GM12872 (cell line): ENCODE data around the gene GORASP1.

ENCODE experiments used
- CTCF ChIP-seq: IDR thresholded peaks from 3 replicates; pipeline ENCODE4 v1.5.1; 2011; ENCODE audit warnings: low read depth, mild to moderate bottlenecking, low read length, moderate library complexity; ENCODE audit not compliant: insufficient read depth

Gene GORASP1

DNA sequence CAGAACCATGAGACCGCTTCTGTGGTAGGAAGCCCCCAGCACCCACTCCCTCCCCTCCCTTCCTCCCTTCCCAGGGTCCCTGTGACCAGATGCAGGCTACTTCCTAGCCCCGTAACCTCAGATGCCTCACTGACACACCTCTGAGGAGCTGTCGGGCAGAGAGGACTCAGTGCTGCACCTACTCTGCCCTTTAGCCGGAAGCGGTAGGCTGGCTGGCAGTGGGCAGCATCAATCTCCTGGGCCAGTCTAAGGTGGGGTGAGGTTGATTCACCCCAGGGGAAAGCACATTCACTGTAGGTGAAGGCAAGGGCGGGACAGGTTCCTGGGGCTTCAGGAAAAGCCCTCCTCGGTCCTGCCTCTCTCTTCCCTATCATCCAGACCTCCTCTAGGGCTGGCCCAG, 26.9 kb upstream of the GORASP1 start:
- TF ChIP-seq CTCF: no peak

- TF ChIP-seq CTCF: no peak
Observed at GRCh38 chr3:39133822-39134221, 26.4 kb upstream of the GORASP1 start.

GRCh38 chr3:39133093-39133490, 25.7 kb upstream of the GORASP1 start:
- no peak for TF ChIP-seq CTCF

DNA sequence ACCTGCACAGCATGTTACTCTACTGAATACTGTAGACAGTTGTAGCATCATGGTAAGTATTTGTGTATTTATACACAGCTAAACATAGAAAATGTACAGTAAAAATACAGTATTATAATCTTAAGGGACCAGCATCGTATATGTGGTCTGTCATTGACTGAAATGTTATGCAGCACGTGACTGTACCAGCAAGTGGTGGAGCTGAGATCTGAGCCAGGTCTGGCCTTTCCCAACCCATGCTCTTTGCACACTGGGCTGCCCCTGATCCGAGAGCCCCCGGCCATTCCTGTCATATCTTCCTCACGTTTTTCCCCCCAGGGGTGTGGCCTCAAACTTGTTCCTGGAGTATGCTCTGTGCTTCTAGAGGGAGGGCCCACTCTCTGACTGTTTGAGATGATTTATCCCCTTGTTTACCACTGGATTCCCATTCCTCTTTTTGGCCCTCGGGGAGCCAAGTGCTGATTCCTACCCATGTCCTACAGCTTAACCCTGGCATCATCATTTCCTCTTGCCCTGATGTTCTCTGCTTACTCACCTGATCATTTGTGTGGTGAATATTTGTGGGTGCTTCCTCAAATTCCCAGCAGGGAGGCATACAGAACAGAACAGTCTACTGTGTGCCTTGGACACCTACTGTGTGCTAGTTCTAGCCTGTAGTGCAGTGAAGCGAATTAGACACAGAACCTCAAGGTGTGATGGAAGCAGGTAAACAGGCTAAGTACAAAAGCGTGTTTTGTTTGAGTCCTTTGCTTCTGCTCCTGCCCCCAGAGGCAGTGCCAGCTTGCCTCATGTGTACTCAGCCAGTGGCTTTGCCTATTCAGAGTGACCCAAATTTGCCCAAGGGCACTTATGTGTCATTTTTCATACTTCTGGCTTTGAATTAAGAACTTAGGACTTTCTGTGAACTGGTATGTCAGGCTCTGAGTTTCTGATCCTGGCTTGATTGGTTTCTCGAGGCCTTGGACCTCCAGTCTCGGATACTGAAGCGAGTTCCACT, 25.0 kb upstream of the GORASP1 start:
- no peak for TF ChIP-seq CTCF

DNA sequence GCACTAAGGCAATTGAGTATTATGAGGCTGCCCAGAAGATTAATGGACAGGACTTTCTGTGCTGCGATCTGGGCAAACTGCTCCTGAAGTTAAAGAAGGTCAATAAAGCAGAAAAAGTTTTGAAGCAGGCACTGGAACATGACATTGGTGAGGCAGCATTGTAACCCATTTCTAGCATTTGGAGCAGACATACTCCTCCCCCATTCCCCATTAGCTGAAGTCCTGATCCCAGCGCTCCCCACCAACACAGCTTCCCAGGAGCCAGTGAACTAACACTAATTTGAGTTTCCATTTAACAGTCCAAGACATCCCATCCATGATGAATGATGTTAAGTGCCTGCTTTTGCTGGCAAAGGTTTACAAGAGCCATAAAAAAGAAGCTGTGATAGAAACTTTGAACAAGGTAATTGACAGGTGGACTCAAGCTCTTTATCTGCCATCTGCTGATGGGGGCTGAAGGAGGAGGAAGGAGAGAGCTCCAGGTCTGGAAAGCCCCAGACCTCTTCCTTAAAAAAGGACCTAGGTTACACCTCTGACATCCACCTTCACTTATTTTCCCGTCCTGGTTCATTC, 23.4 kb upstream of the GORASP1 start:
- no peak for TF ChIP-seq CTCF

- no peak for TF ChIP-seq CTCF
Observed at GRCh38 chr3:39130026-39130425, 22.6 kb upstream of the GORASP1 start.

DNA sequence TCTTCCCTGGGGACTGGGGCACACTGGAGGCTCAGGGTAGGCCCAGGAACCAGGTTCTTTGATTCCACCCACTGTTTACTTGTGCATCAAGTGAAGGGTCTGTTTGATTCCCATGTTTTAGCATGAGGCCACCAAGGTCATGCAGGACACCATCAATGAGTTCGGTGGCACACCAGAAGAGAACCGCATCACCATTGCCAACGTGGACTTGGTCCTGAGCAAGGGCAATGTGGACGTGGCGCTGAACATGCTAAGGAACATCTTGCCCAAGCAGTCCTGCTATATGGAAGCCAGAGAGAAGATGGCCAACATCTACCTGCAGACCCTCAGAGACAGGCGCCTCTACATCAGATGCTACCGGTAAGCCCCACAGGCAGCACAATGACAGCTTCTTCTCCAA, 21.5 kb upstream of the GORASP1 start:
- no peak for TF ChIP-seq CTCF
